Sigmoid colon (tissue), 7 donors: ENCODE results near the gene AANAT. TPM values are rescaled to one million over a fixed set of nuclear protein-coding genes. Genes with fewer than 3 reads are reported as not detected.

Source experiments
- DNase-seq: peaks from one replicate; pipeline ENCODE4 v3.0.0-alpha.2; 2019
- H3K27ac ChIP-seq, 4 donors: fragments of 200-600 bp; sonication (generic); one replicate each; pipeline ENCODE4 v1.5.1; 2016 to 2019; ENCODE audit warnings: mild to moderate bottlenecking in 1 of 4
- H3K27me3 ChIP-seq, 3 donors: fragments of 200-600 bp; sonication (generic); one replicate each; pipeline ENCODE4 v1.5.1; 2019; ENCODE audit warnings: mild to moderate bottlenecking in 1 of 3
- H3K36me3 ChIP-seq, 4 donors: fragments of 200-600 bp; sonication (generic); one replicate each; pipeline ENCODE4 v1.5.1; 2016 to 2019
- H3K4me1 ChIP-seq, 4 donors: fragments of 200-600 bp; sonication (generic); one replicate each; pipeline ENCODE4 v1.5.1; 2017 to 2019
- H3K4me3 ChIP-seq, 4 donors: fragments of 200-600 bp; sonication (generic); one replicate each; pipeline ENCODE4 v1.5.1; 2017 to 2019; ENCODE audit warnings: mild to moderate bottlenecking in 2 of 4, moderate library complexity in 1 of 4
- H3K9me3 ChIP-seq, 4 donors: fragments of 200-600 bp in 3 of 4; sonication (generic) in 3 of 4; one replicate each; pipeline versions ENCODE4 v1.5.1 to v1.6.1; 2013 to 2019
- EP300 ChIP-seq, 4 donors: sonication (generic); formaldehyde crosslinking; IDR thresholded peaks; one replicate each; pipeline ENCODE4 v1.6.1; 2017; ENCODE audit warnings: antibody characterized with exemption in 4 of 4
- POLR2A ChIP-seq, 2 donors: fragments of 450-650 bp; IDR thresholded peaks; one replicate each; pipeline ENCODE4 v1.6.1; 2016; ENCODE audit warnings: antibody characterized with exemption in 2 of 2, mild to moderate bottlenecking in 2 of 2, moderate library complexity in 2 of 2
- POLR2AphosphoS5 ChIP-seq, 4 donors: sonication (generic); formaldehyde crosslinking; IDR thresholded peaks; one replicate each; pipeline ENCODE4 v1.6.1; 2017; ENCODE audit warnings: antibody characterized with exemption in 4 of 4
- WGBS, 2 donors: extraction: QIAGEN DNeasy Blood & Tissue Kit; methylation state at CpG; one replicate each; pipeline ENCODE4 v1.1.7; 2013; 5-methylcytosine and 5-hydroxymethylcytosine counted together
- intact Hi-C: fragments of 100-400 bp; cut with DNase I; formaldehyde crosslinking; loops from one replicate; pipeline ENCODE4 v1.15.1; 2023
- polyA plus RNA-seq, 3 donors: library from polyadenylated mRNA; stranded (reverse); fragments of 200-250 nt; gene quantifications; one replicate each; pipeline ENCODE4 v1.2.3, GENCODE V29; 2013
- total RNA-seq, 4 donors: library from RNA; depleted of rRNA; stranded (reverse); fragments of >200 nt; gene quantifications; one replicate each; pipeline ENCODE4 v1.1.0, GENCODE V29; 2016
- TF ChIP-seq, protein P1 (sequence below), 4 experiments: fragments of 450-650 bp in 3 of 4; fragments of 200-600 bp in 1 of 4; IDR thresholded peaks; one replicate each; pipeline ENCODE4 v1.5.1; 2016 to 2019; ENCODE audit warnings: antibody characterized with exemption in 4 of 4, mild to moderate bottlenecking in 3 of 4, moderate library complexity in 2 of 4
- donor health status: healthy with polysubstance abuse.
- donor health status: Bipolar disorder and iron deficiency.
- donor health status: healthy.

Gene AANAT
- total and polyA plus RNA-seq, 7 donors, result 0.12 TPM; not detected in 6

DNA sequence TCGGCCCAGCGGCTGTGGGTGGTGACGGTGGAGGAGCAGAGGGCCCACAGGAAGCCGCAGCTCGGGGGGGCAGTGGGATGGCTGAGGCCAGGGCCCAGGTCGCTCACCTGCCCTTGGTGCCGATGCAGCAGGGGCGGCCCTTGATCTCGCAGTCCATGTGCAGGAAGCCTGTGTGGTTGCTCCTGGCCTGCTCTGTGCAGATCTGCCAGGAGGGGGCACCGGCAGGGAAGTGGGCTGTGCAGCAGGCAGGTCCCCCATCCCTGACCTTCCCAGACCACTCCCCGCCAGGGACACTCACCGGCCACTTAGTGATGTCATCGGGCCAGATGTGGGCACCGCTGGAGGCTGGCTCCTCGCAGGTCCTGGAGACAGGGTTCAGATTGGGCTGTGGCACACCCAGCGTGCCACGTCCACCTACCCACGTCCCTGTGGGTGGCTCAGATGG lies 6.2 kb downstream of the AANAT start:
- no peaks in the 10 kb centered on the region for H3K4me1 ChIP-seq
- WGBS, 2 donors, result 88 to 90% methylated on average over 18 of the region's 18 CpGs
- TF ChIP-seq EP300 (IDR thresholded peaks at IDR 0.05) (no peak), POLR2A (IDR thresholded peaks at IDR 0.05) (no peak)
- TF ChIP-seq, protein P1, sequence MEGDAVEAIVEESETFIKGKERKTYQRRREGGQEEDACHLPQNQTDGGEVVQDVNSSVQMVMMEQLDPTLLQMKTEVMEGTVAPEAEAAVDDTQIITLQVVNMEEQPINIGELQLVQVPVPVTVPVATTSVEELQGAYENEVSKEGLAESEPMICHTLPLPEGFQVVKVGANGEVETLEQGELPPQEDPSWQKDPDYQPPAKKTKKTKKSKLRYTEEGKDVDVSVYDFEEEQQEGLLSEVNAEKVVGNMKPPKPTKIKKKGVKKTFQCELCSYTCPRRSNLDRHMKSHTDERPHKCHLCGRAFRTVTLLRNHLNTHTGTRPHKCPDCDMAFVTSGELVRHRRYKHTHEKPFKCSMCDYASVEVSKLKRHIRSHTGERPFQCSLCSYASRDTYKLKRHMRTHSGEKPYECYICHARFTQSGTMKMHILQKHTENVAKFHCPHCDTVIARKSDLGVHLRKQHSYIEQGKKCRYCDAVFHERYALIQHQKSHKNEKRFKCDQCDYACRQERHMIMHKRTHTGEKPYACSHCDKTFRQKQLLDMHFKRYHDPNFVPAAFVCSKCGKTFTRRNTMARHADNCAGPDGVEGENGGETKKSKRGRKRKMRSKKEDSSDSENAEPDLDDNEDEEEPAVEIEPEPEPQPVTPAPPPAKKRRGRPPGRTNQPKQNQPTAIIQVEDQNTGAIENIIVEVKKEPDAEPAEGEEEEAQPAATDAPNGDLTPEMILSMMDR (IDR thresholded peaks at IDR 0.05), result no peak
- intact Hi-C loops, result no loop called here
- no peak for DNase-seq
- peaks cover 0 to 3% (median 2%) of the 10 kb centered on the region in 4 donors for H3K36me3 ChIP-seq
- H3K4me3 ChIP-seq, result no peak overlapping the region
- no peaks in the 10 kb centered on the region for H3K9me3 ChIP-seq
- H3K27ac ChIP-seq, result no peak overlapping the region
- H3K27me3 ChIP-seq, result no peaks in the 10 kb centered on the region

DNA sequence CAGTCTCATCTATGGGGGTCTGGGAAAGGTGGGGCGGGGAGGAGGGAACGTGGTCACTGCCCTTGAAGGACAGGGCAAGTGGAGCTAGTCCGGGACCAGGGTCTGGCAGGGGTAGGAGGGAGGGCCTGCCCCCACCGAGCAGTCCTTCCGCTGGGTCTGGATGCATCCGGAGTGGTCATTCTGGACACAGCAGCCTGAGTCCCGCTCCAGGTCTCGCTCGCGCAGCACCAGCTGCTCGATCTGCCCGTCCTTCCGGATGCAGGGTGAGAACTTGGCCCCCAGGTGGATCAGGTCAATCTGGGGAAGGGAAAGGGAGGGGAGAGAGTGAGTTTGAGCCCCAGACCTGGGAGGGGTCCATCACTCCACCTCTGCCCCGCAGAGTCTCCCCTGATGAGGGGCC lies 6.8 kb downstream of the AANAT start:
- Histone ChIP-seq H3K27me3 (no peaks in the 10 kb centered on the region), H3K27ac (no peak overlapping the region), H3K4me1 (no peaks in the 10 kb centered on the region), H3K36me3 (peaks cover 0 to 3% (median 2%) of the 10 kb centered on the region in 4 donors), H3K4me3 (no peak overlapping the region), H3K9me3 (no peaks in the 10 kb centered on the region)
- TF ChIP-seq POLR2A (IDR thresholded peaks at IDR 0.05), result no peak
- TF ChIP-seq, protein P1 (IDR thresholded peaks at IDR 0.05), result no peak
- no peak for TF ChIP-seq POLR2AphosphoS5 (IDR thresholded peaks at IDR 0.05)
- no peak for TF ChIP-seq EP300 (IDR thresholded peaks at IDR 0.05)
- intact Hi-C loops, result no loop called here
- 96% methylated on average over 14 of the region's 14 CpGs for WGBS, 2 donors
- DNase-seq, result no peak

DNA sequence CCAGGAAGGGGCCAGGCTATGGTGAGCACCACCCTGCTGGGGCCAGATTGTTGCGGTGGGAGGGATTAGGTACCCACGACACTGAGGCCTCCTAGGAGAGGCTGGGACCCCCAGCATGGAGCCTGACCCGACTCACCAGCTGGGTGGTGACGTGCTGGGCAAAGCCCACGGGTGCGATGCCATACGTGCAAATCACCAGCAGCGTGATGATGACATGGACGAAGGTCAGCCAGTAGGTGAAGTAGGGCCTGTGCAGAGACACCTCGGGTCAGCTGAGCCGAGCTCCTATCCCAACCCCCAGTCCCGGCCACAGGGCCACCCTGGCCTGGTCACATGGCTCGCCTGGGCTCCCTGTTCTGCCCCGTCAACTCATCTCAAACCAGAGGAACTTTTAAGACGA lies 7.5 kb downstream of the AANAT start:
- WGBS, 2 donors, result 94 to 95% methylated on average over 15 of the region's 15 CpGs
- Histone ChIP-seq H3K27ac (no peak overlapping the region), H3K4me3 (no peak overlapping the region), H3K36me3 (peaks cover 0 to 3% (median 2%) of the 10 kb centered on the region in 4 donors), H3K4me1 (no peaks in the 10 kb centered on the region), H3K9me3 (no peaks in the 10 kb centered on the region), H3K27me3 (no peaks in the 10 kb centered on the region)
- intact Hi-C loops, result no loop called here
- TF ChIP-seq POLR2A (IDR thresholded peaks at IDR 0.05) (no peak), POLR2AphosphoS5 (IDR thresholded peaks at IDR 0.05) (no peak), EP300 (IDR thresholded peaks at IDR 0.05) (no peak)
- TF ChIP-seq, protein P1 (IDR thresholded peaks at IDR 0.05), result no peak
- no peak for DNase-seq

DNA sequence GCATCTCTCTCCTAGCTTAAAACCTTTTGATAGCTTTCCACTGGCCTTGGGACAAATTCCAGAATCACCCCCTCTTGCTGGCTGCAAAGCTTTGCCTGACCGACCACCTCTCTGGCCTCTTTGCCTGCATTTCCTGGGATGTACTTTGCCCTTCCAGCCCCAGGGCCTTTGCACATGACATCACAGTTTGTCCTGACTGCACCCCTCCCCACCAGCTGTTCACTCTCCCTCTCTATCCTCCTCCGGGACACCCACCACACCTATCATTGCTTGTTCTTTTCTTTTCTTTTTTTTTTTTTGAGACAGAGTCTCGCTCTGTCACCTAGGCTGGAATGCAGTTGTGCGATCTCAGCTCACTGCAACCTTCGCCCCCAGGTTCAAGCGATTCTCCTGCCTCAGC lies 7.9 kb downstream of the AANAT start:
- WGBS, 2 donors, result 96 to 98% methylated on average over 6 of the region's 6 CpGs
- H3K27ac ChIP-seq, result no peak overlapping the region
- no peak overlapping the region for H3K4me3 ChIP-seq
- intact Hi-C loops, result no loop called here
- no peaks in the 10 kb centered on the region for H3K27me3 ChIP-seq
- TF ChIP-seq POLR2A (IDR thresholded peaks at IDR 0.05) (no peak), POLR2AphosphoS5 (IDR thresholded peaks at IDR 0.05) (no peak), EP300 (IDR thresholded peaks at IDR 0.05) (no peak)
- TF ChIP-seq, protein P1 (IDR thresholded peaks at IDR 0.05), result no peak
- H3K9me3 ChIP-seq, result no peaks in the 10 kb centered on the region
- no peaks in the 10 kb centered on the region for H3K4me1 ChIP-seq
- H3K36me3 ChIP-seq, result peaks cover 0 to 3% (median 2%) of the 10 kb centered on the region in 4 donors
- DNase-seq, result no peak

DNA sequence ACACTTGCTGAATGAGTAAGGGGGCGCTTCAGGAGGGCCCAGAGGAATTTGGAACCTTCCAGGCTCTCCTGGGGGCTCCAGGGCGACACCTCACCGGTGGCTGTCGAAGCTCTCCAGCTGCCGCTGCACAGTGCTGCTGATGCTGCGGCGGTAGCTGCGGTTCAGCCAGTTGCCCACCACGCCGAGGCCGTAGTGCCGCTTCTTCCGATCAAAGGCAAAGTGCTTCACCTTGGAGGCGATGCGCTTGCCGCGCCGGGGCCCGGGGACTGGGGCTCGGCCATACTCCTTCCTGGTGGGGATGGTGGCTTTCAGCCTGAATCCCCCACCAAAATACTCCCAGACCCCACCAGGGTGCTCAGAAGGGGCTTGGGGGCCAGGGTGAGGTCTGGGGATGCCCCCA lies 9.3 kb downstream of the AANAT start:
- 97% methylated on average over 20 of the region's 20 CpGs for WGBS, 2 donors
- no peaks in the 10 kb centered on the region for H3K27me3 ChIP-seq
- TF ChIP-seq EP300 (IDR thresholded peaks at IDR 0.05) (no peak), POLR2AphosphoS5 (IDR thresholded peaks at IDR 0.05) (no peak), POLR2A (IDR thresholded peaks at IDR 0.05) (no peak)
- TF ChIP-seq, protein P1 (IDR thresholded peaks at IDR 0.05), result no peak
- H3K36me3 ChIP-seq, result peaks cover 0 to 3% (median 2%) of the 10 kb centered on the region in 4 donors
- DNase-seq, result no peak
- H3K27ac ChIP-seq, result no peak overlapping the region
- H3K9me3 ChIP-seq, result no peaks in the 10 kb centered on the region
- intact Hi-C loops, result no loop called here
- H3K4me1 ChIP-seq, result no peaks in the 10 kb centered on the region
- no peak overlapping the region for H3K4me3 ChIP-seq
